ENCODE measurements around the gene FANCI.

GRCh38 chr15:89352476-89352875, 108.7 kb downstream of the FANCI start:
- no peak for TF ChIP-seq MAZ (IDR thresholded peaks at IDR 0.05; ENCODE audit: borderline replicate concordance, low read depth, low read length)
- no peak for TF ChIP-seq MAZ (CRISPR knock-in tag; IDR thresholded peaks at IDR 0.05; ENCODE audit: low read depth)
- TF ChIP-seq ZBTB34 (CRISPR knock-in tag; IDR thresholded peaks at IDR 0.05): no peak
- no peak for TF ChIP-seq IRF2 (CRISPR knock-in tag; IDR thresholded peaks at IDR 0.05)
- TF ChIP-seq TAF1 (CRISPR knock-in tag; IDR thresholded peaks at IDR 0.05): no peak
- TF ChIP-seq MYC (CRISPR knock-in tag; IDR thresholded peaks at IDR 0.05; ENCODE audit: borderline replicate concordance): no peak
- TF ChIP-seq ZNF18 (CRISPR knock-in tag; IDR thresholded peaks at IDR 0.05; ENCODE audit: insufficient replicate concordance): no peak
- no peak for TF ChIP-seq ZNF263 (CRISPR knock-in tag; IDR thresholded peaks at IDR 0.05)

All from HepG2 (cell line).